GM18861 (cell line): ENCODE data around the gene BRAF.
"Not testable (repeated sequence)": the region's sequence is repeated elsewhere in the genome, so short reads cannot be mapped to it uniquely, and the experiment has no call there.

Experiments
- ATAC-seq: cut with Tn5 transposase; IDR thresholded peaks from one replicate; pipeline ENCODE4 v1.9.1; 2021; ENCODE audit not compliant: unreplicated experiment

The BRAF gene

GRCh38 chr7:140881507-140882228 lies 43.1 kb downstream of the BRAF start:
- peak; percentile 66 for ATAC-seq

- no peak for ATAC-seq
These were observed 47.5 kb downstream of the BRAF start for GRCh38 chr7:140877249-140877524.

GRCh38 chr7:140876519-140877248 lies 48.0 kb downstream of the BRAF start:
- ATAC-seq, result peak; percentile 73

- ATAC-seq, result no peak
These were observed 51.3 kb downstream of the BRAF start for GRCh38 chr7:140873434-140873833.

- ATAC-seq, result no peak
These were observed 54.7 kb downstream of the BRAF start for GRCh38 chr7:140870003-140870402.

GRCh38 chr7:140869430-140869829 lies 55.3 kb downstream of the BRAF start:
- ATAC-seq, result no peak

GRCh38 chr7:140867467-140868462 lies 57.0 kb downstream of the BRAF start:
- ATAC-seq, result peak; percentile 40

- ATAC-seq, result no peak
These were observed 57.8 kb downstream of the BRAF start for GRCh38 chr7:140866926-140867325.

- ATAC-seq, result no peak
These were observed 60.0 kb downstream of the BRAF start for GRCh38 chr7:140864732-140865131.

- no peak for ATAC-seq
These were observed 60.9 kb downstream of the BRAF start for GRCh38 chr7:140863867-140864266.

- no peak for ATAC-seq
These were observed 61.5 kb downstream of the BRAF start for GRCh38 chr7:140863184-140863583.

- no peak for ATAC-seq
These were observed 67.7 kb downstream of the BRAF start for GRCh38 chr7:140857048-140857447.

GRCh38 chr7:140841166-140841715 lies 83.5 kb downstream of the BRAF start:
- no peak for ATAC-seq

GRCh38 chr7:140831724-140832123 lies 93.0 kb downstream of the BRAF start:
- ATAC-seq, result no peak

GRCh38 chr7:140829720-140830119 lies 95.0 kb downstream of the BRAF start:
- no peak for ATAC-seq

- ATAC-seq, result no peak
These were observed 96.0 kb downstream of the BRAF start for GRCh38 chr7:140828741-140829140.

- ATAC-seq, result not testable (repeated sequence)
These were observed 107.3 kb downstream of the BRAF start for GRCh38 chr7:140817383-140817782.

- ATAC-seq, result peak; percentile 88
These were observed 113.7 kb downstream of the BRAF start for GRCh38 chr7:140810830-140811556.

GRCh38 chr7:140810385-140810784 lies 114.3 kb downstream of the BRAF start:
- ATAC-seq, result no peak

GRCh38 chr7:140778975-140779374 lies 145.8 kb downstream of the BRAF start:
- ATAC-seq, result no peak

GRCh38 chr7:140778568-140778967 lies 146.2 kb downstream of the BRAF start:
- ATAC-seq, result no peak
